ENCODE measurements around the gene LPIN1. TPM values are rescaled to one million over a fixed set of nuclear protein-coding genes. Genes with fewer than 3 reads are reported as not detected.

LPIN1 gene
- total and polyA plus RNA-seq, 8 donors, result 16.4 to 47.2 (median 20.9) TPM

DNA sequence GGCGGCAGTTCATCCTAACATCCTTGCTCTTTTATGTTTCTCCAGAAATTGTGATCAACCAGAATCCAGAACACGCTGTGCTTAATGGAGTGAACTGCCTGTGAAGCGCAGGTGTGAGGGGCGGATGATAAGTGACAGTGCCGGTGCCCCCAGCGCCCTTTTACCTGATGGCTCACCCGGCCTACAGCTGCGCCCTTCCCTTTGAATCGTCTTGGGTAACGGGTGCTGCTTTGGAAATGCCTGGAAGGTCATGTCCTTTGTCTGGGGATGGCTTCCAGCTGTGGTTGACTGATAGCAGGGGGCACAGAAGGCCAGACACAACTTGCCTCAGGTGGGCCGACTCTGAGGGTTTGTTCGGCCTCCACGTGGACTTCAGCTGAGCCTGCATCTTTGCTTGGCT lies 119.4 kb downstream of the LPIN1 start:
- no peaks in the 10 kb centered on the region for H3K36me3 ChIP-seq
- intact Hi-C loops (cut with DNase I), result no loop called here
- no peak overlapping the region for H3K27ac ChIP-seq
- no peak overlapping the region for H3K4me3 ChIP-seq
- no peaks in the 10 kb centered on the region for H3K27me3 ChIP-seq
- peaks cover 11 to 18% of the 10 kb centered on the region in 2 donors for H3K4me1 ChIP-seq
- no peak for ATAC-seq
- TF ChIP-seq, protein P1, sequence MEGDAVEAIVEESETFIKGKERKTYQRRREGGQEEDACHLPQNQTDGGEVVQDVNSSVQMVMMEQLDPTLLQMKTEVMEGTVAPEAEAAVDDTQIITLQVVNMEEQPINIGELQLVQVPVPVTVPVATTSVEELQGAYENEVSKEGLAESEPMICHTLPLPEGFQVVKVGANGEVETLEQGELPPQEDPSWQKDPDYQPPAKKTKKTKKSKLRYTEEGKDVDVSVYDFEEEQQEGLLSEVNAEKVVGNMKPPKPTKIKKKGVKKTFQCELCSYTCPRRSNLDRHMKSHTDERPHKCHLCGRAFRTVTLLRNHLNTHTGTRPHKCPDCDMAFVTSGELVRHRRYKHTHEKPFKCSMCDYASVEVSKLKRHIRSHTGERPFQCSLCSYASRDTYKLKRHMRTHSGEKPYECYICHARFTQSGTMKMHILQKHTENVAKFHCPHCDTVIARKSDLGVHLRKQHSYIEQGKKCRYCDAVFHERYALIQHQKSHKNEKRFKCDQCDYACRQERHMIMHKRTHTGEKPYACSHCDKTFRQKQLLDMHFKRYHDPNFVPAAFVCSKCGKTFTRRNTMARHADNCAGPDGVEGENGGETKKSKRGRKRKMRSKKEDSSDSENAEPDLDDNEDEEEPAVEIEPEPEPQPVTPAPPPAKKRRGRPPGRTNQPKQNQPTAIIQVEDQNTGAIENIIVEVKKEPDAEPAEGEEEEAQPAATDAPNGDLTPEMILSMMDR (IDR thresholded peaks at IDR 0.05), result no peak
- DNase-seq, result no peak
- no peaks in the 10 kb centered on the region for H3K9me3 ChIP-seq

DNA sequence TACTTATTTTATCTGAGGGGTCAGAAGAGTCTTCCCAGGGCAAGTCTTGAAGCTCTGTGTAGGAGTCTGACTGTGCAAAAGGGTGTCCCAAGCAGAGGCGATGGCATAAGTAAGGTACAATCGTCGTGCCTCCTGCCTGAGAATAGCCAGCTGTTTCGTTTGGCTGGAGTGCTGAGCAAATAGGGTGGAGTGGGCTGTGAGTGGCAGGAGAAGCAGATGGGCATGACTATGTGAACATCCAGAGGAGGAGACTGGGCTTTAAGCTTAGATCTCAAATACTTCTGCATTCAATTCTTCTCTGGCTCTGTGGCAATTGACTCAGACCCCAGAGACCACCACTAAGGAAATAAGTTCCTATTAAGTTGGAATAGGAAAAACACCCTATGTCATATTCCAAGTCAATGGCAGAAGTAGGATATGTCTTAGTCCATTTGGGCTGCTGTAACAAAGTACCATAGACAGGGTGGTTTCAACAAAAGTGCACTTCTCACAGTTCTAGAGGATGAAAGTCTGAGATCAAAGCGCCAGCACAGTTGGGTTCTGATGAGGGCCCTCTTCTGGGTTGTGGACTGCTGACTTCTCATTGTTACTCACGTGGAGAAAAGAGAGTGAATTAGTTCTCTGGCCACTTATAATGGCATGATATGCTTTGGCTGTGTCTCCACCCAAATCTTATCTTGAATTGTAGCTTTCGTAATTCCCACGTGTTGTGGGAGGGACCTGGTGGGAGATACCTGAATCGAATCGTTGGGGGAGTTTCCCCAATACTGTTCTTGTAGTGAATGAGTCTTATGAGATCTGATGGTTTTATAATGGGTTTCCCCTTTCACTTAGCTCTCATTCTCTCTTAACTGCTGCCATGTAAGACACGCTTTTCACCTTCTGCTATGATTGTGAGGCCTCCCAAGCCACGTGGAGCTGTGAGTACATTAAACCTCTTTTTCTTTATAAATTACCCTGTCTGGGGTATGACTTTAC lies 120.2 kb downstream of the LPIN1 start:
- Histone ChIP-seq H3K27ac (no peak overlapping the region), H3K4me3 (no peak overlapping the region), H3K9me3 (no peaks in the 10 kb centered on the region), H3K36me3 (no peaks in the 10 kb centered on the region), H3K27me3 (no peaks in the 10 kb centered on the region), H3K4me1 (peaks cover 11 to 18% of the 10 kb centered on the region in 2 donors)
- TF ChIP-seq, protein P1 (IDR thresholded peaks at IDR 0.05), result no peak
- ATAC-seq (no peak), DNase-seq (no peak)
- intact Hi-C loops (cut with DNase I), result no loop called here

DNA sequence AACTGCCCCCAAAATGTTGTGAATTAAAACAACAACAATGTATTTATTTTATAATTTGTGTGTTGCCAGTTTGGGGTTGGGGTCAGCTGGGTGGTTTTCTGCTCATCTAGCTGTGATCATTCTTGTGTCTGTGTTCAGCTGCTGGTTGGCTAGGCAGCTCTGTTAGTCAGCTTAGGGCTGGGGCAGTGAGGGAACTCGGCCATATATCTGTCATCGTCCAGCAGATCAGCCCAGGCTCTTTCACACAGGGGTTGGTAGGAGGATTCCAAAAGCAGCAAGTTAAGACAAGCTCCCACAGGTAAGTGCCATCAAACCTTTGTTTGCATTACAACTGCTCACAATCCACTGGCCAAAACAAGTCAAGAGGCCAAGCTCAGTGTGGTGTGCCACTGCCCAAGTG lies 121.5 kb downstream of the LPIN1 start:
- H3K36me3 ChIP-seq, result no peaks in the 10 kb centered on the region
- intact Hi-C loops (cut with DNase I), result no loop called here
- H3K4me3 ChIP-seq, result no peak overlapping the region
- peaks cover 12 to 29% of the 10 kb centered on the region in 2 donors for H3K4me1 ChIP-seq
- TF ChIP-seq, protein P1 (IDR thresholded peaks at IDR 0.05), result no peak
- no peaks in the 10 kb centered on the region for H3K9me3 ChIP-seq
- DNase-seq (no peak), ATAC-seq (no peak)
- no peaks in the 10 kb centered on the region for H3K27me3 ChIP-seq
- H3K27ac ChIP-seq, result no peak overlapping the region

DNA sequence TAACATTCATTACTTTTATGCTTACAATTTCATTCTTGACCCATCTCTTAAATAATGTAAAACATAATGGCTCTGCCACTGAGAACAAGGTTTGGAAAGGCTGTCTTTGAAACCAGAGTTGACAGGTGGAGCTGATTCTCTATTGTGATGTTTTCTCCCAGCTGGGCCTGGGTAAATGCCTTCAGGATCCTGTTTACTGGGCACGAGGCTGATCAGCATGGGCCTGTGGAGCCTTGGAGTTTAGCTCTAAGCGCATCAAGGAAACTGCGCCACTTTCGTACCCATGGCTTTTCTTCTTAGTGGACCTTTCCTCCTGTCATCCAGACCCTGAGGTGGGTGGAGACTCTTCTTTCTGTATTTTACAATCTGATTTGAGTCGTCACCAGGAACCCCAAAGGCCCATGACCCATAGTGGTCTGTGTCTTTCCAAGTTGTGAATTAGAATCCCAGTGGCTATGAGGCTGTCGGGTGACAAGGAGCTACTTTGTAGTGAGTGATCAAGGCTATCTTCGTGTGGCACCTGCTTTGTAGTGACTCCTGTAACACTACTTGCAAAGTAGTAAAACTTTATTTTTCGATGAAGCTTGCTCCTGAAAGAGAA lies 123.1 kb downstream of the LPIN1 start:
- H3K4me3 ChIP-seq, result no peak overlapping the region
- no peaks in the 10 kb centered on the region for H3K9me3 ChIP-seq
- ATAC-seq (no peak), DNase-seq (no peak)
- intact Hi-C loops (cut with DNase I), result no loop called here
- H3K27ac ChIP-seq, result no peak overlapping the region
- TF ChIP-seq, protein P1 (IDR thresholded peaks at IDR 0.05), result no peak
- no peaks in the 10 kb centered on the region for H3K36me3 ChIP-seq
- peaks cover 3 to 22% of the 10 kb centered on the region in 2 donors for H3K4me1 ChIP-seq
- no peaks in the 10 kb centered on the region for H3K27me3 ChIP-seq

DNA sequence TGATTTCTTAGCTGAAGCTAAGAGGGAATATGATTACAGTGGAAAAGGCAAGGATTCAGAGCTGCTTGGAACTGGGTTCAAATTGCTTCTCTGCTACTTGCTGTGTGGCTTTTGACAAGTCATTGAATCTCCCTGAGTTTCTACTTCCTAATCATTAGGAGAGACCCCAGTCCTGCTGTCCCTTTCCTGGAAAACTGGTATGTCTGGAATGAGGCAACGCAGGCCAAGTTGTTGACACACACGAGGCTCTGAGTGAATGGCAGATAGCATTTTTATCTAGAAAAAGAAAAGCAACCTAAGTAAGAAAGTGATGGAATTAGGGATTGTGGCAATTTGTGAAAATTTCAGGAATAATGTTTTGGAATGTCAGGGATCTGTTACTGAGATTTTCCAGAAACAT lies 123.6 kb downstream of the LPIN1 start:
- Histone ChIP-seq H3K27ac (no peak overlapping the region), H3K9me3 (no peaks in the 10 kb centered on the region), H3K36me3 (no peaks in the 10 kb centered on the region), H3K4me3 (no peak overlapping the region), H3K4me1 (peaks cover 3 to 19% of the 10 kb centered on the region in 2 donors), H3K27me3 (no peaks in the 10 kb centered on the region)
- intact Hi-C loops (cut with DNase I), result no loop called here
- DNase-seq, result no peak
- TF ChIP-seq, protein P1 (IDR thresholded peaks at IDR 0.05), result no peak
- ATAC-seq, result no peak
